Measurements from ENCODE around the gene FUT9.

The FUT9 gene

DNA sequence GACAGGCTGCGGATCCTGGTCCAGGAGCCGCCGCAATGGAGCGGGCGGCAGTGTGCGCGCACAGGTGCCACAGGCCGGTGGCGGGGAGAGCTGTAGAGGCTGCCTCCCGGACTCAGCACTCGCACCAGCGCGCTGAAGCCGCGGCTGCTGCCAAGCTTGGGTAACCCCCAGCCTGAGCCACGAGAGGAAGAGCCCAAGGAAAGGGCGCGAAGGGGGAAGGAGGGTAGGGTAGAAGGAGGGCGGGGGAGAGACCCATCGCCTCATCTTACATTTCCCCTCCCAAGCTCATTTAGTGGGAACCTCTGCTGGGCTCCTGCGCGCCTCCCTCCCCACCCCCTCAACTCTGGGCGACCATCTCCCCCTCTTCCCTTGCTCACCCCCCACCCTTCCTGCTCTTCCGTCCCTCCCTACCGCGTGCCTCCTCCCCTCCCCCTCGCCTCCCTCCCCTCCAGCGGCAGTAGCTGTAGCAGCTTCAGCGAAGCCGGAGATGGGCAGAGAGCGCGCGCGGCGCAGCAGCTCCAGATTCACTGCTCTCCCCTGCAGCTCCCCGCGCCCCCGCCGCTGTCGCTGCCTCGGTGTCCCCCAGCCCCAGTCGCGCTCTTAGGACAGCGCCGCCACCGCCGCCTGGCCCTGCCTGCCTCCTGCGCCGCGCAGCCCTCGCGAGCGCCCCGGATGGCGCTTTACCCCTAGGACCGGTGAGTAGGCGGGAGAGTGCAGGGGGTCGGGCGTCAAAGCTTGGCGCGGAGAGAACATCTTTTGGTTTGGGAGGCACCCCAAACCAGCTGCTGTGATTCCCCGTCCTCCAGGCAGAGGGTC lies at the start of gene FUT9:
Gene FUT9, plus strand, starts transcription at position 457 of the 816 bp plus-strand sequence. CDS start 187,182 bp downstream, outside the sequence.
- no peak for DNase-seq

DNA sequence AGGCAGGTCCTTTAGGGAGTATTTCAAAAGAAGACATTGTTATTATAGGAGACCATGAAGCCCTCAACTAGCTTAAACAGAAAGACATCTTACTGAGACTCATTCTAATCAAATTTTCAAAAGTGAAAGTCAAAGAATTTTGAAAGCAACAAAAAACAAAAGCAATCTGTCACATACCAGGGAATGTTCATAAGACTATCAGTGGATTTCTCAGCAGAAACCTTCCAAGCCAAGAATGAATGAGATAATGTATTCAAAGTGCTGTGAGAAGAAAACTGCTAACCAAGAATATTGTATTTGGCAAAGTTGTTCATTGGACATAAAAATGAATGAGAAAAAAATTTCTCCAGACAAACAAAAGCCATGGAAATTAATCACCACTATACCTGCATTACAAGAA lies 48.2 kb upstream of the FUT9 start:
- no peak for DNase-seq

DNA sequence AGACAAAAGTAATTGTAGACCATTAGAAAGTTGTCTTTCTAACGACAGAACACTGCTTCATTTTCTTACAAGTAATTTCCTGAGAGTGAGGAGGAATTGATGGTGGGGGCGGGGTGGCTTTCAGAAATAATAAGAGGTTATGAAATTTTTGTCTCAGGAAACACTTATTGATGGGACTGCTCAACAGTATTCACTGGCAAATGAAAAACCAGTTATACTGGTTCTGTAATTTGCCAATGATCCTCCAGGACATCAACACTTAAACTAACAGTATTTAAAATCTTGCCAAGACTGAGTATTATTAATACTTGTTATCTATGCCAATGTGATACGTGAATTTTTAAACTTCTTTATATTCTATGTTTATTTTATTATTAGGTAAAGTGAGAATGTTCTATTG lies 41.8 kb upstream of the FUT9 start:
- DNase-seq = no peak

DNA sequence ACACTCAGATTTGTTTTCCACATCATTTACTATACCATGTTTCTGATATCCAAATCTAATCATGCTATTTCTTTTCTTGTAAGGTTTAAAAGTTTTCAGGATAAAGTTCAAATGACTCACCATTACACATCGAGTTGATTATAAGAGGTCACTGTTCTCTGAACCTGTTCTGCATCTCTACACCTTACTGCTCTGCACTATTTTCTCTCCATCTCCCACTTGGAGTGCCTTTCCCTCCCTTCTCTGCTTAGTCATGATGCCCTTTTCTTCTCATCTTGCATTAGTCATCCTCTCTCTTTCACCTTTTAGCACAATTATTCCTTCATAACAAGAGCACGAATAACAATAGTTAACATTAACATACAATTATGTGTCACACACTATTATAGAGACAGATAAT lies 37.5 kb upstream of the FUT9 start:
- DNase-seq = no peak

DNA sequence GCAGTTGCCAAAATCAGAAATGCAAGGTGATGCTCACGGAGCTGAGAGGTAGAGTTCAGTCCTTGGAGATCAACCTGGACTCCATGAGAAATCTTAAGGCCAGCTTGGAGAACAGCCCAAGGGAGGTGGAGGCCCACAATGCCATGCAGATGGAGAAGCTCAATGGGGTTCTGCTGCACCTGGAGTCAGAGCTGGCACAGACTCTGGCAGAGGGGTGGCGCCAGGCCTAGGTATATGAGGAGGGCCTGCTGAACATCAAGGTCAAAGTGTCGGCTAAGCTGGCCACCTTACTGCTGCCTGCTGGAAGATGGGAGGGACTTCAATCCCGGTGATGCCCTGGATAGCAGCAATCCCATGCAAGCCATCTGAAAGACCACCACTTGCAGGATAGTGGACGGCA lies 23.9 kb upstream of the FUT9 start:
- no peak for DNase-seq

DNA sequence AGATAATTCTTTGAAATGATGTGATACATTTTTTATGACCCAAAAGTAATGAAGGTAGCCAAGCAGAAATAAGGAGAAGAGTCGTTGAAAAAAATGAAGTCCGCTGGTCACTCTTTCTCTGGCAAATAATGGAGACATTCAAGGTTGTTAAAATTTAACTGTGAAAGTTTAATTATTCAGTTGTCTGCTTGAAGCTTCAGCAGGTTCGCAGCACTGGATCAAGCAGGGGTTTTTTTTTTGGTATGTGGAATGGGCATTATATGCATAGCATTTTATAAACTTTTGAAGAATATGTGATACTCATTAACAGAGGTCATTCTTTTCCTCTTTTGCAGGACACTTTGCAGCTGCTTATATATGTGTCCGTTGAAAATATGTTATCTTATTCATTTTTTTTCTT lies 21.6 kb upstream of the FUT9 start:
- no peak for DNase-seq

DNA sequence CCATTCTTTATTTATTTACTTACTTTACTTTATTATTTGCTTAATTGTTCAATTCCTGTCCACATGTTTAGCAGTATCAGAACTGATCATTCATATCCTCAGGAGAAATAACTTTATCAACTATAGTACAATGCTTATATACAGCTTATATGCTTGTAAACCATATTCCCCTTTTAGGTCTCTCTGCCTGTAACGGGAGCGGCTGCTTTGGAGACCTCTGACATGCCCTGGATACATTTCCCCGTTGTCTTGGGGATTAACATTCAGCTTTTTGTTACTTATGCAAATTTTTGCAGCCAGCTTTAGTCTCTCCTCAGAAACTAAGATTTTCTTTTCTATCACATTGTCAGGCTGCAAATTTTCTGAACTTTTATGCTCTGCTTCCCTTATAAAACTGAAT lies 17.6 kb upstream of the FUT9 start:
- no peak for DNase-seq

DNA sequence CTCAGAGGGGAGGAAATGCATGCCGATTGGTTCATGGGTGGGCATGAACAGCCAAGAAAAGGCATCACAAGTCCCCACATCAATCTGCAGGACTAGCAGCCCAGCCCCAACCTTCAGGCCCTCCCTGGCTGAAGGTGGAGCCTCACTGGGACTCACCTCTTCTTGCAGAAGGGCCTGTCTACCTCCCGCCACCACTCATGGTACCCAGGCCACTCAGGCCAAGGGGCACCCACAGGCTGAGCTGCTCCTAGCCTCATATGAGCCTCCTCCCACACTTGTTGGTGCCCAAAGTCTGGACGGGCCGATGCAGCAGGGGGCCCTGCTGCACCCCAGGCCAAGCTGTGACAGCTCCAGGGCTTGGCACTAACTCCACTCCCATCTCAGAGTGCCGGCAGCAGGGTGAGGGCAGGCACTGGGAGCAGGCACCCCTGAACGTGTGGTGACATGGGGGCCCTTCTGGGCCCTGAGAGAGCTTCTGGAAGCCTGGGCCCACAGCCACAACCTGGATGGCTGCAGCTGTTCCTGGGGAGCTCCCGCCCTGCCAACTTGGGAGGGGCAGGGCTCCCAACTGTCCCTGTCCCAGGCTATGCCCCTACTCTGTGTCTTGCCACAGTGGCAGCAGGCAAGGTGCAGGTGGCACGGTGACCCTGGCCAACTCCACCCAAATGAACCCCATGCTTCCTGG lies 13.7 kb upstream of the FUT9 start:
- no peak for DNase-seq

DNA sequence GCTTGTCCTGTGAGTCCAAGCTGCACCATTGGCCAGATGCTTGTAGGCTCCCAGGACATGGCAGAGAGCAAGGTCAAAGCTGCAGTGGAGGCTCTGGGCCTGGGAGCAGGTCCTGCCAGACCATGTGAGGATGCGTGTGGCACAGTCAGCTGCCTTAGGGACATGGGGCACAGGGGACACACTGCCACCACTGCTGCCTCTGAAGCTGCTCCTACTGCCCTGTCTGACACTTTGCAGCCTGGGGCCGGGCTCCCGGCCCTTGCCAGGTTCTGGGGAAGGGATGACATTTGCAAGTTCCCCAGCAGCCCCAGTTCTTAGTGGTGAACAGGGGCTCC lies 13.2 kb upstream of the FUT9 start:
- no peak for DNase-seq

DNA sequence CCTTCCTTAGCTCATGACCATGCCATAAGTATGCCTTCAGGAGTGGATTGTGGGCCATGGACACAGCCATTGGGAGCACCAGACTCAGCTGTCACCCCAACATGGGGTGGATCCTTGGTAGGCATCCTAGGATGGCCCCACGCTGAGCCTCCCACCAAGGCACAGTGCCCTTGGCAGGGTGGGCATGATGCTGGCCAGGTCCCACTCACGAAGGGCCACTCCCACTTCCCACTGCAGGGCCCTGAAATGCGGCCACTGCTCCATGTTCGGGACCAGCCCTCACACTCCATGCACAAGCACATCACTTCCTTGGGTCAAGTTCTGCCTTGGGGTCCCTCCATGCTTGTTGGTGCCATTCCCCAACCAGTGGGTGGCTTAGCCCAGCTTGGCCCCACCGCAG lies 12.9 kb upstream of the FUT9 start:
- no peak for DNase-seq

DNA sequence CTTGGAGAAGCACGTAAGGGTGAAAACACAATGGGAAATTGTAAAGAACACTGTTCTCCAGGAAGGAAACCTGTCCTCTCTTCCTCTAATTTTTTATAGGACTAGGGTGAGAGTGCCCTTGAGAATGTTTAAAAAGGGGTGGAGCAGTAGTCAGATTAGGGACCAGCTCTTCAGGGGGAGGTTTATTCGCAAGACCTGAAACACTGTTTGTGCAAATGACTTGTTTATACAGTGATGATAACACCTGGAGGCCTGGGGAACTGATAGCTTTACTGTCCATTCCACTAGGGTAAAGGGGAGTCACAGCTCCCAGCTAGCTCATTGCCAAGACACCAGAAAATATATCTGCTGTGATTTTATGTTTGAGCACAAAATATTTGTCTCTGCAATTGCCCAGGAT lies 8.1 kb upstream of the FUT9 start:
- DNase-seq = no peak

DNA sequence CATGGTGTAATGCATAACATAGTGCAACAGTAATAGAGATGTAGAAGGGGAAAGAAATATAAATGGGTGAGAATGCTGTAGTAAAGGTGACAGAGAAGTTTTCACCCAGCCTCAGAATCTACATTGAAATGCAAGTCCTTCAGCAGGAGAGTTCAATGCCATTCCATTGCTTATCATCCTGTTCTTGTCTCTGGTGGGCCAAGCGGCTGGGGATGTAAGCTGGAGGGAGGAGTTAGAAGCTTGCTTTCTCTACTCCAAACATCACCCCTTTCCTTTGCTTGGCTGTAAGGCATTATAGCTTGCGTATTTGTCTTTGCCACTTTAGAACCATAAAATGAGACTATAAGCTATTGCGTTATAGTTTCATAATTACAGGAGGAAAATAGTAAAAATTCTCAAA lies 2.2 kb upstream of the FUT9 start:
- DNase-seq = no peak

DNA sequence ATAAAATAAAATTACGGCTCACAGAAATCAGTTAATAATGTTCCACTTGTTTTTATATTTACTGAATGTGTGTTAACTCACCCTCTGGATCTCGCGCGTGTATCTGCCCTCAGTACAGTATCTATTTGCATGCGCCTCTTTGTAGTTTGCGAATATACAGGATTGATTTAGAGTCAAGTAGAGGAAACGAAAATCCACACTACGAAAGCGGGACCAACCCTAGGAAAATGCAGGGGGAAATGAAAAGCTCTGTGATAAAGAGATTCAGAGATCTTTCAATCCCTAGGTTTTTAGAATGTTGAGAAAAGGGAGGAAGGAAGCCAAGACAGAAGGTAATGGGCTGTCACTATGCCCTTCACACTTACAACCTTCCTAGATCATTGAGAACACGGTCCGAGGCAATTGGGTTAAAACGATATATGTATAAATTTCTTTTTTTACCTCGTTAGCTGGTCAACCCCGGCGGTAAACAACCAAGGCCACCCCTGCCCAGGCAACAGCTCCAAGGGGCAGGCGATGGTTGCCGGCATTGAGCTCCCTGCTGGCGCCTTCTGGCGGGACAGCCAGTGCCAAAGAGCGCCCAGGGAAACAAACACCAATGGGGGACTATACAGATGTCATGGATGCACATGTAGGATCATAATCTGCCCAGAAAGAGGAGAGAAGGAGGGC lies 792 bp upstream of the FUT9 start:
- no peak for DNase-seq

DNA sequence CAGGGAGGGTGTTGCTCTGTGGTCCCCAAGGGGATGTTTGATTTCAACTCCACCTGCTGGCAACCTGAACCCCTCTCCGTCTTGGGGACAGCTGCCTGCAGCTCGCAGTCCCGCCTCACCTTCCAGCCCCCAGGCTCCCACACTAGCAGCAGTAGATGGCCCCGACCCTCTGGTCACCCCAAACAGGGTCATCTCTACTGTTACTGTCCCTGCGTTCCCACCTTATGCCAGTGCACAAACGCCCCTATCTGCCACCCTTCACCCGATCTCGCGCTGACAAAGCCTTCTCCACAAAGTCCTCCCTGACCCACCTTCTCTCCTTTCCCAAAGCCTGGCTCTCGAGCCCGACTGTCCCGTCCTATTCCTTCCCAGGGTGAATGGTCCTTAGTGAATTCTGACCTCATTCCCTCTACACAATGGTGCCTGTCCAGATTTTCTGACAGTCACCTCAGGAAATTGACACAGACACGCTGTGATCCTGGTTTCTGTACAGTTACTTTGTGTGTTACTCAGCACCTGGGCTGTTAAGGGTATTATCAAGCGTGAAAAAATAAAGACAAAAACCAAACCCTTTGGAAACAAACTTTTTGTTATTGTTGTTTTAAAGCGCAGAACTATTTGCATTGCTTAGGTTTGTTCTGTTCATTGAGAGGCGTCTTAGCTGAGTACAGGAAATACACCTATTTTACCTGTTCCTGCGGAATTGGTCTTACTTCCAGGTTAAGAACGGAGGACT lies 728 bp downstream of the FUT9 start:
- DNase-seq = no peak

DNA sequence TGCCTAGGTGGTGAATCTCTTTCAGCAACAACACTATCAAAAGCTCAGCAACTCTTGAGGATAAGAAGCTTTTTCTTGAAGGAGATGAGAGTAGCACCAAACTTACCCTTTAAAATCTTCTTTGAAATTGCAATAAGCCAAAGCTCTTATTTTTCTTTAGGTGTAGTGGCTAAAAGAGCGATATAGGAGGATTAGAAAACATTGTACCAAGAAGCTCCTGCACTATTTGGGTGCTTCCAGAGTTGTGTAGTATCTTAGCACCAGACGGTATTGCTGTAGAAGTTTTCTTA lies 1.2 kb downstream of the FUT9 start:
- DNase-seq = no peak

DNA sequence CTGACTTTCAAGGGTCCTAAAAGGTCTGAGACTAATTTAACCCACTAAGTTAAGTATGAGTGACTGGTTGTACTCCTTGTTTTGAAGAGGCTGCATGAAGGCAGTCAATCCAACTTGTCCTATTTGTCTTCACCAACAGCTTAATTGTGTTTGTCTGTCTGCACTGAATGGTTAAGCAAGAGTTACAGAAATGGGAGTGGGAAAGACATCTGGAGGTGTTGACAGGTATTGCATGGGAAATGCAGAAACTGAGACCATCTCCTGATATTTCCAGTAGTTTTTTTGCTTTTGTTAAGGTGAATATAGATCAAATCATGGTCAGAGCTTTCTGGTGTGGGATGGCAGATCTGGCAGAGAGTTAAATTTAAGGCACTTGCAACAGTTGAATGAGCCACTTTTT lies 6.5 kb downstream of the FUT9 start:
- DNase-seq = no peak

DNA sequence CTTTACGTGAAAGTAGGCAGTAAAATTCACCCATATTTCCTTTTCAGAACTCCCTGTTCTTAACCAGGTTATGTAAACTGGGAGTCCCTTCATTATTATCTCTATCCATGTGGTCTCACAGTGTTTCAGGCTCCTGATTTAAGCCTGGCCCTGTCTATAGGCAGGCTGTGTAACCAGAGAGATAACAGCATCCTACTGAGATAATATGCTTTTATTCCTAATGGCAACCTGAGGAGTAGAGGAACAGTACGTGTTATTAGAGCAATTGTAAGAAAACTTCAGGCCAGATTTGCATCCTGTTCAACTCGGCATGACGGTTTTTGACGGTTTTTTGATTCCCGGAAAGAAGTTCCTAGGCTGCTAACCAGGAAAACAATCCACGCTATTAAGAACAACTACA lies 16.9 kb downstream of the FUT9 start:
- DNase-seq = no peak

DNA sequence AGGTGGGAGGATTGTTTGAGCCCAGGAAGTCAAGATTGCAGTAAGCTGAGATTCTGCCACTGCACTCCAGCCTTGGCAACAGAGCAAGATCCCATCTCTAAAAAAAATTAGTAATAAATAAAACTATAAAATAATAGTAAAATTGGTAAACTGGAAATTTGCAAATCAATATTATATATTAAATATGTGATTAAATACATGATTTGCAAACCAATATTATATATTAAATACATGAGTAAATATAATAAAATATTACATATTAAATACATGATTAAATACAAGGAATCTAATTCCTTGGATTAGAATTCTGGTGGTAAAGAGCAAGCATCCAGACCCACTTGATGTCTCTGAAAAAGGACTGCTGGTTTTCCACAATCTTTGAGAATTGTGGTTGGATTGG lies 35.8 kb downstream of the FUT9 start:
- DNase-seq = no peak

DNA sequence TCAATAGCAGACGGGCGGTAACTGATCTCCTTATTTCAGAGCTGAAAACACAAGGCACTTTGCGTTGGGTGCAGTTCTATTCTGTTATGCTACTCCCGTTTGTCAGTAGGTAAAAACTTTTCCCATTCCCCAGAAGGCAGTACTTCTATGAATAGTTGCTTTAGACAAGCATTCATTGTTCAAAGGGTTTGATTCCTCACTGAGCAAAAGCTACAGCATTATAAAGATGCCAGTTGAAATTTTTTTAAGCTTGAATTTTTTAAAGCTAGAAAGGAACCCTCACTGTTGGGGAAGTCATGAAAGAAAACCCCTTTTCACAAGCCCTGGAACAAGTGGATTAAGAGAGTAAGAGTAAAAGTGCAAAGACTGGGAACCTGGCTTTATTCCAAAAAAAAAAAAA lies 42.3 kb downstream of the FUT9 start:
- DNase-seq = no peak

DNA sequence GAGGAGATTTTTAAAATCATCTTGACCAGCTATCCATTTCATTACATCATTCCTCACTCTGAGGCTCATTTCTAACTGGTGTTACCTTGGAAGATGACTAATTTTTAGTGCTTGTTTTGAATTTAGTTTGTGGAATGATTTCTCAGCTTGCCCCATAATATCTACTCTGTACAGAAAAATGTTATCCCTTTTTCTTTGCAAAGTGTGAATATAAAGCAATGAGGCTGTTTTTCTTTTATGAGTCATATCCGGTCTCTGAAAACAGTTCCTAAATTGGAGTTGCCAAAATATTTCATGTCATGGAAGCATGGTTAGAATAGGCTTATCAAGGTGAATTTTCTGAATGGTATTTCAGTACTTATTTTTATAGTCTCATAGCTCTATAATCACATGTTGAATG lies 43.8 kb downstream of the FUT9 start:
- no peak for DNase-seq

DNA sequence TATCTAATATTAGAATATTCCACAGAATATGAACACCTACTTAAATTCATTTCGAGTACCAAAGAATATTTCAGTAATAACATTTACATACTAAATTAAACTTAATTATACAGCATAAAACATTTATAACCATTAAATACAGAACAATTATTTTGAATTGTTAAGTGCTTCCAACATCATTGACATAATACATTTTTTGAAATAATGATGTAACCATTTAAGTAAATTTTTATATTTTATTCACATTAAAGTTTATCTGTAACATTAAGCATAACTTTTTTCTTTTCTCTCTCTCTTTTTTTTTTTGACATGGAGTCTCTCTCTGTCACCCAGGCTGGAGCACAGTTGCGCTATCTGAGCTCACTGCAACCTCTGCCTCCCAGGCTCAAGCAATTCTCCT lies 44.5 kb downstream of the FUT9 start:
- no peak for DNase-seq

DNA sequence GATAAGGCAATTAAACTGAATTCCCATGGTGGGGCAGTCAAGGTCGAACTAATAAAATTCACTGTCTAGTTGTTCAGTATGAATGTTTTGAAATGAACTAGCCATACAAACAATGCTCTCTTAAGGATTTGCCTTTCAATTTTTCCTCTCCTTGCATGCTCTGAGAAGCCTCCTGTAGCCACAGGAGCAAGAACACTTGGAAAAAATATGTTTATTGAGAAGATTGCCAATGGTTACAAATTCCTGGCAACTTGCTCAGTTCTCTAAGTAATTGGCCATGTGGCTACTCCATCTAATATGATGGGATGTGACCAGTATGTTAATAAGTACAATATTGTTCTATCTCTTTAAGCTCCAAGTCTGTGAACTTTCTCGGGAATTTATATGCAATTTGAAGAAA lies 49.4 kb downstream of the FUT9 start:
- no peak for DNase-seq

DNA sequence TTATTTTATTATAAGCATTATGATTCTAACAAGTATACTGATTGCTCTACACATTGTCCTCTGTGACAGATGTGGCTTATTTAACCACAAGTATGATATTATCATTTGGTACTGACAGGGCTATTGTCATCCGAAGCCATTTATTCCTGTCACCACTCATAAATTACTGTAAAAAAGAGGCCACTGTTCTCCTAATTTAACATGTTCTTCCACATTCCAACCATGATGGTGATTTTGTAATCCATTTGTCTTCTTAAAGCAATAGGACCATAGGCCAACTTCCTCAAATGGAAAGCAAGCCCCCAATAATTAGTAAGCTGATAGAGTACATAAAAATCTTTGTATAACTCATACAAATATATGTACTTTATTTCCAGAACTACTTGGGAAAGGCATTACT lies 50.6 kb downstream of the FUT9 start:
- no peak for DNase-seq

DNA sequence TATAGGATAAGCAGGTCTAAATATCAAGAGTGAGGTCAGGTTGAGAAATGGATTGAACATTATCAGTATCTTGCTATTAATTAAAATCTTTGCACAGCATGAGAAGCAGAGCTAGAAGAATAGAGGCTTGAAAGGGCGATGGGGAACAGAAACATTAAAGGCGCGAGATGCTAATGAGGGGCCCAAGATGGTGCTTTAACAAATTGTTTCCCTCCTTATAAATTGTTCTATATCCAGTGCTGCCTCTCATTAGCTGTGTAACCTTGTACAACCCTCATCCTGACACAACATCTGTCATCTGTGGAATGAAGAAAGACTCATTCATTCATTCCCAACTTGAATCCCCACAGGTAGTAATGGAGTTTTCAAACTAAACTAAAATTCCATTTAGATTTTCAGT lies 57.8 kb downstream of the FUT9 start:
- no peak for DNase-seq
